Endothelial cell of umbilical vein (primary cell): ENCODE measurements around the gene ORMDL3. TPM values are rescaled to one million over a fixed set of nuclear protein-coding genes. Genes with fewer than 3 reads are reported as not detected.

ENCODE experiments used
- BruUV-seq: library from RNA; stranded (reverse); fragments of 400-500 nt; replicated peaks from 2 replicates; lab custom pipeline; 2021; lab: Mats Ljungman, UMichigan
- CTCF ChIA-PET: fragments of 300-600, 350-600 bp; sonication (Branson Sonifier 250); formaldehyde crosslinking; loops from one replicate; lab custom pipeline; 2021; ENCODE audit warnings: antibody characterized with exemption, inconsistent platforms; lab: Charles Lee
- POLR2A ChIA-PET: fragments of 300-600, 350-600 bp; sonication (Branson Sonifier 250); formaldehyde crosslinking; loops from one replicate; lab custom pipeline; 2021; ENCODE audit warnings: antibody characterized with exemption, inconsistent platforms; lab: Charles Lee
- DNase-seq: peaks from one replicate; pipeline ENCODE4 v3.0.0-alpha.2; 2011; ENCODE audit warnings: low read depth, low spot score
- FAIRE-seq: peaks from 2 replicates; lab custom pipeline; 2011; peaks lifted over from hg19 to GRCh38; lab: Jason Lieb, UNC
- H2AFZ ChIP-seq: 2 replicates; pipeline ENCODE4 v1.6.0; 2012; ENCODE audit warnings: low read depth, low read length, control low read depth, inconsistent platforms
- H3K27ac ChIP-seq: 2 replicates; pipeline ENCODE4 v1.5.1; 2011; ENCODE audit warnings: low read depth, mild to moderate bottlenecking, control low read depth, low read length, moderate library complexity; ENCODE audit not compliant: insufficient read depth
- H3K27me3 ChIP-seq, 2 experiments: 2 replicates each; pipeline versions ENCODE4 v1.6.0 to v1.6.1; 2011; ENCODE audit warnings: low read length in 2 of 2, mixed read lengths in 1 of 2; ENCODE audit not compliant: control insufficient read depth in 2 of 2, insufficient read depth in 2 of 2
- H3K36me3 ChIP-seq, 2 experiments: 2 replicates in 1 of 2; 3 replicates in 1 of 2; pipeline ENCODE4 v1.5.1; 2011; ENCODE audit warnings: low read length in 2 of 2, mild to moderate bottlenecking in 1 of 2, moderate library complexity in 1 of 2; ENCODE audit not compliant: control insufficient read depth in 2 of 2, insufficient read depth in 2 of 2; ENCODE audit errors: extremely low read depth in 1 of 2
- H3K4me1 ChIP-seq: 3 replicates; pipeline ENCODE4 v1.5.1; 2011; ENCODE audit warnings: mild to moderate bottlenecking, low read length; ENCODE audit not compliant: control insufficient read depth, insufficient read depth; ENCODE audit errors: extremely low read depth
- H3K4me2 ChIP-seq: 2 replicates; pipeline ENCODE4 v1.6.1; 2011; ENCODE audit warnings: low read length, control low read depth, mixed read lengths; ENCODE audit not compliant: insufficient read depth
- H3K4me3 ChIP-seq, 3 experiments: fragments of 200-600 bp in 1 of 3; sonication (generic), shearing (Covaris generic) in 1 of 3; replicated peaks in 1 of 3; 2 replicates each; pipeline ENCODE4 v1.5.1; 2011 to 2016; ENCODE audit warnings: control low read depth in 3 of 3, low read length in 3 of 3, mild to moderate bottlenecking in 2 of 3, inconsistent platforms in 1 of 3, low read depth in 1 of 3, moderate library complexity in 1 of 3; ENCODE audit not compliant: insufficient read depth in 1 of 3
- H3K79me2 ChIP-seq: 2 replicates; pipeline ENCODE4 v1.6.0; 2012; ENCODE audit warnings: low read length, inconsistent platforms; ENCODE audit not compliant: control insufficient read depth, insufficient read depth
- H3K9ac ChIP-seq: replicated peaks from 2 replicates; pipeline ENCODE3; 2011; ENCODE audit warnings: low read length, control low read depth; ENCODE audit not compliant: insufficient read depth; ENCODE audit errors: extremely low read depth
- H3K9me1 ChIP-seq: replicated peaks from 3 replicates; pipeline ENCODE4 v1.6.0; 2011; ENCODE audit warnings: mild to moderate bottlenecking, low read length; ENCODE audit not compliant: control insufficient read depth, insufficient read depth; ENCODE audit errors: extremely low read depth
- H3K9me3 ChIP-seq: replicated peaks from 2 replicates; pipeline ENCODE4 v1.5.1; 2012; ENCODE audit warnings: low read length, inconsistent platforms; ENCODE audit not compliant: control insufficient read depth, insufficient read depth
- H4K20me1 ChIP-seq: replicated peaks from 2 replicates; pipeline ENCODE3; 2011; ENCODE audit warnings: mild to moderate bottlenecking, low read length; ENCODE audit not compliant: control insufficient read depth, insufficient read depth; ENCODE audit errors: extremely low read depth
- EZH2 ChIP-seq: IDR thresholded peaks from 2 replicates; pipeline ENCODE4 v1.6.1; 2012; ENCODE audit warnings: borderline replicate concordance, low read depth, mild to moderate bottlenecking, moderate library complexity, low read length, inconsistent platforms; ENCODE audit not compliant: severe bottlenecking
- FOS ChIP-seq: IDR thresholded peaks from 2 replicates; pipeline ENCODE4 v1.6.1; 2011; ENCODE audit warnings: mild to moderate bottlenecking, low read length, moderate library complexity, borderline replicate concordance; ENCODE audit not compliant: insufficient read depth
- GATA2 ChIP-seq: IDR thresholded peaks from 2 replicates; pipeline ENCODE4 v1.7.0; 2011; ENCODE audit warnings: low read depth, mild to moderate bottlenecking, moderate library complexity, mixed read lengths, low read length; ENCODE audit not compliant: insufficient read length, insufficient read depth
- JUN ChIP-seq: IDR thresholded peaks from 2 replicates; pipeline ENCODE4 v1.6.1; 2011; ENCODE audit warnings: borderline replicate concordance, low read depth; ENCODE audit not compliant: insufficient read length, insufficient read depth
- MYC ChIP-seq: IDR thresholded peaks from one replicate; pipeline ENCODE4 v1.6.1; 2011; ENCODE audit warnings: mild to moderate bottlenecking, low read depth, low read length
- POLR2A ChIP-seq: IDR thresholded peaks from 2 replicates; pipeline ENCODE4 v1.6.1; 2012; ENCODE audit warnings: low read depth, mild to moderate bottlenecking, control low read depth, low read length
- POLR2AphosphoS5 ChIP-seq: IDR thresholded peaks from 2 replicates; pipeline ENCODE4 v1.6.1; 2012; ENCODE audit warnings: low read depth, mild to moderate bottlenecking, control low read depth, low read length, moderate library complexity; ENCODE audit not compliant: insufficient read depth
- dilution Hi-C: fragments of 300-500 bp; cut with MboI; formaldehyde crosslinking; loops from one replicate; pipeline ENCODE4 v1.15.0; 2019; ENCODE audit warnings: low sequenced_read_pairs; ENCODE audit not compliant: extremely low pct_ligation_motif_present
- intact Hi-C: fragments of 100-400 bp; cut with micrococcal nuclease; formaldehyde crosslinking; loops from one replicate; pipeline ENCODE4 v1.10.0; 2022
- polyA plus RNA-seq, 4 experiments: library from polyadenylated mRNA; depleted of rRNA in 3 of 4; stranded (reverse) in 3 of 4; unstranded in 1 of 4; fragments of >200 nt; gene quantifications; 2 replicates each; pipeline versions ENCODE4 v1.2.1 to v1.2.3, GENCODE V29; 2011 to 2012; ENCODE audit warnings: missing spikeins in 1 of 4
- total RNA-seq: library from RNA; stranded (reverse); gene quantifications from 2 replicates; pipeline ENCODE4 v1.2.3, GENCODE V29; 2021
- TF ChIP-seq, protein P1 (sequence below), 2 donors: IDR thresholded peaks; 1 replicate in 1 of 2; 2 replicates in 1 of 2; pipeline ENCODE4 v1.5.1; 2011; ENCODE audit warnings: low read length in 2 of 2, mild to moderate bottlenecking in 2 of 2, moderate library complexity in 2 of 2, control low read depth in 1 of 2, inconsistent platforms in 1 of 2, low read depth in 1 of 2; ENCODE audit not compliant: insufficient read depth in 1 of 2; ENCODE audit errors: extremely low read depth in 1 of 2
- TF ChIP-seq, protein P2 (sequence below): IDR thresholded peaks from 2 replicates; pipeline ENCODE4 v1.6.1; 2011; ENCODE audit not compliant: insufficient read depth, insufficient read length

ORMDL3 gene
- total and polyA plus RNA-seq, 2 donors (not counting 3 experiments of a cell fraction or from before 2014, with no cell fraction given): 29.8 to 49.8 TPM

DNA sequence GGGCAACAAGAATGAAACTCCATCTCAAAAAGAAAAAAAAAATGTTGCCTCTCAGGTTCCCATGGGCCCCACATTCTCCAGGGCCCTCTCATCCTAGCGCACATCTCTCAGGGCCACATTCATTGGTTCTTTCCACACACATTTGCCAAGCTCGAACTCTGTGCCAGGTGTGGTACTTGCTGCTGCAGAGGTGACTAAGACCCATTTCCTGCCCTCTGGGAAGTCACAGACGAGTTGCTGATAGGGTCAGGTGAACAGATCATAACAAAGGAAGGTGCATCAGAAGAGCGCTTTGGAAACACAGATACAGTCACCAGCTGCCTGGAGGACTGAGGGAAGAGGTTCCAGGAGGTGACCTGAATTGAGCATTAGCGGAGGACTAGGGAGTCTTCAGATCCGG, 36.4 kb upstream of the ORMDL3 start:
- intact Hi-C loops: no loop called here
- no peak overlapping the region for H3K4me3 ChIP-seq

More for the DNA sequence above, 36.4 kb upstream of the ORMDL3 start:
- no peak for DNase-seq
- dilution Hi-C loops: no loop called here
- Histone ChIP-seq H3K4me2 (no peak overlapping the region), H3K9me3 (no peaks in the 10 kb centered on the region), H4K20me1 (no peaks in the 10 kb centered on the region), H3K27ac (no peak overlapping the region), H3K4me1 (no peaks in the 10 kb centered on the region), H3K9me1 (no peaks in the 10 kb centered on the region), H3K9ac (no peak overlapping the region), H3K36me3 (no peaks in the 10 kb centered on the region), H3K27me3 (peaks cover 4% of the 10 kb centered on the region in 2 experiments), H2AFZ (no peak overlapping the region), H3K79me2 (no peaks in the 10 kb centered on the region)
- ChIA-PET CTCF (no interaction called here), POLR2A (no interaction called here)
- BruUV-seq: no TSS peak
- no peak for TF ChIP-seq EZH2
- TF ChIP-seq, protein P1, sequence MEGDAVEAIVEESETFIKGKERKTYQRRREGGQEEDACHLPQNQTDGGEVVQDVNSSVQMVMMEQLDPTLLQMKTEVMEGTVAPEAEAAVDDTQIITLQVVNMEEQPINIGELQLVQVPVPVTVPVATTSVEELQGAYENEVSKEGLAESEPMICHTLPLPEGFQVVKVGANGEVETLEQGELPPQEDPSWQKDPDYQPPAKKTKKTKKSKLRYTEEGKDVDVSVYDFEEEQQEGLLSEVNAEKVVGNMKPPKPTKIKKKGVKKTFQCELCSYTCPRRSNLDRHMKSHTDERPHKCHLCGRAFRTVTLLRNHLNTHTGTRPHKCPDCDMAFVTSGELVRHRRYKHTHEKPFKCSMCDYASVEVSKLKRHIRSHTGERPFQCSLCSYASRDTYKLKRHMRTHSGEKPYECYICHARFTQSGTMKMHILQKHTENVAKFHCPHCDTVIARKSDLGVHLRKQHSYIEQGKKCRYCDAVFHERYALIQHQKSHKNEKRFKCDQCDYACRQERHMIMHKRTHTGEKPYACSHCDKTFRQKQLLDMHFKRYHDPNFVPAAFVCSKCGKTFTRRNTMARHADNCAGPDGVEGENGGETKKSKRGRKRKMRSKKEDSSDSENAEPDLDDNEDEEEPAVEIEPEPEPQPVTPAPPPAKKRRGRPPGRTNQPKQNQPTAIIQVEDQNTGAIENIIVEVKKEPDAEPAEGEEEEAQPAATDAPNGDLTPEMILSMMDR (IDR thresholded peaks at IDR 0.05; ENCODE audit: extremely low read depth in 1 of 2, insufficient read depth in 1 of 2, low read depth in 1 of 2, low read length in 2 of 2): no peak
- no peak for TF ChIP-seq GATA2
- TF ChIP-seq FOS: no peak
- no peak for TF ChIP-seq JUN
- TF ChIP-seq POLR2A: no peak
- TF ChIP-seq, protein P2, sequence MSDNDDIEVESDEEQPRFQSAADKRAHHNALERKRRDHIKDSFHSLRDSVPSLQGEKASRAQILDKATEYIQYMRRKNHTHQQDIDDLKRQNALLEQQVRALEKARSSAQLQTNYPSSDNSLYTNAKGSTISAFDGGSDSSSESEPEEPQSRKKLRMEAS: no peak
- no peak for TF ChIP-seq POLR2AphosphoS5
- TF ChIP-seq MYC: no peak
- FAIRE-seq: no peak
